Measurements from ENCODE around the gene RGS11. TPM values are rescaled to one million over a fixed set of nuclear protein-coding genes. Genes with fewer than 3 reads are reported as not detected.

RGS11 gene
- total RNA-seq, 1 experiment from 2014 or later, result 0.74 TPM

DNA sequence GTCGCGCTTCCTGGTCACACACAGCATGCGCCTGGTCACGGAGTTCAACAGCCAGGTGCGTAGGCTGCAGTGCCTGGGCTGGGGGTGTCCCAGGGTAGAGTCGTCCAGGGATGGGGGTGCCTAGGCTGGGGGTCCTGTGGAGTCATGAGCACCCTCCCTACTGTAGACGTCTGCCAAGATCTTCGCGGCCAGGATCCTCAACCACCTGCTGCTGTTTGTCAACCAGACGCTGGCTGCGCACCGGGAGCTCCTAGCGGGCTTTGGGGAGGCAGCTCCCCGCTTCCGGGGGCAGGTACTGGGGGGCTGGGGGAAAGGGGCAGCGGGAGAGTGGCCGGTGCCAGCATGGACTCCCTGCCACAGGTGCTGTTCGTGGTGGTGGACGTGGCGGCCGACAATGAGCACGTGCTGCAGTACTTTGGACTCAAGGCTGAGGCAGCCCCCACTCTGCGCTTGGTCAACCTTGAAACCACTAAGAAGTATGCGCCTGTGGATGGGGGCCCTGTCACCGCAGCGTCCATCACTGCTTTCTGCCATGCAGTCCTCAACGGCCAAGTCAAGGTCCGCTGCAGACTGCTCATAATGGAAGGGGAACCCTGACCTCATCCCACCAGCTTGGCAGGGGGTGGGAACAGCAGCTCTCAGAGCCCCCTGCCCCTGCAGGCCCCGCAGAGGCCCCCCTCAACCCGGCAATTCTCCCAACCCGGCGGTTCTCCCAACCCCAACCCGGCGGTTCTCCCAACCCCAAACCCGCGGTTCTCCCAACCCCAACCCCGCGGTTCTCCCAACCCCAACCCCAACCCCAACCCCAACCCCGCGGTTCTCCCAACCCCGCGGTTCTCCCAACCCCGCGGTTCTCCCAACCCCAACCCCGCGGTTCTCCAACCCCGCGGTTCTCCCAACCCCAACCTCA is 9.7 kb upstream of the RGS11 start:
- in situ Hi-C loops (cut with HindIII; ENCODE audit: low pct_unique_long_range_greater_than_20kb, low sequenced_read_pairs), result no loop called here
- no peak for DNase-seq (ENCODE audit: low read depth, low spot score)

DNA sequence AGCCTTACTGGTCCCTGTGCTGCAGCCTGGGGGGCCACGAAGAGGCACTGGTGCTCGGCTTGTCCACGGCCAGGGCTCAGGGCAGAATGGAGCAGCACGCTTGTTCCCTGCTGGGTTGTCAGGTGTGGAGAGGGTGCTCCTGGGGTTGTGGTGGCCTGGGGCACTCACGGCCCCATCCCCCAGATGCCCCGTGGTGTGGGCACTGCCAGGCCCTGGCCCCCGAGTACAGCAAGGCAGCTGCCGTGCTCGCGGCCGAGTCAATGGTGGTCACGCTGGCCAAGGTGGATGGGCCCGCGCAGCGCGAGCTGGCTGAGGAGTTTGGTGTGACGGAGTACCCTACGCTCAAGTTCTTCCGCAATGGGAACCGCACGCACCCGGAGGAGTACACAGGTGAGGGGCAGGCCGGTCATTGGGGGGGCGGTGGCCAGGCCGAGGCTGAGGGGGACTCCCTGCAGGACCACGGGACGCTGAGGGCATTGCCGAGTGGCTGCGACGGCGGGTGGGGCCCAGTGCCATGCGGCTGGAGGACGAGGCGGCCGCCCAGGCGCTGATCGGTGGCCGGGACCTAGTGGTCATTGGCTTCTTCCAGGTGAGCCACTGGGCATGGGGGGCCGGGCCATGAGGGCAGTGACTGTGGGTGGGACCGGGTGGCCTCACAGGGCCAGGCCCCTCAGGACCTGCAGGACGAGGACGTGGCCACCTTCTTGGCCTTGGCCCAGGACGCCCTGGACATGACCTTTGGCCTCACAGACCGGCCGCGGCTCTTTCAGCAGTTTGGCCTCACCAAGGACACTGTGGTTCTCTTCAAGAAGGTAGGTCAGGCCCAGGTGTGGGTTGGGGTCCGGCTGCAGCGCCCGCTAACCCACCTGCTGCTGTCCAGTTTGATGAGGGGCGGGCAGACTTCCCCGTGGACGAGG is 8.7 kb upstream of the RGS11 start:
- in situ Hi-C loops (cut with HindIII; ENCODE audit: low pct_unique_long_range_greater_than_20kb, low sequenced_read_pairs), result no loop called here
- DNase-seq (ENCODE audit: low read depth, low spot score), result no peak

DNA sequence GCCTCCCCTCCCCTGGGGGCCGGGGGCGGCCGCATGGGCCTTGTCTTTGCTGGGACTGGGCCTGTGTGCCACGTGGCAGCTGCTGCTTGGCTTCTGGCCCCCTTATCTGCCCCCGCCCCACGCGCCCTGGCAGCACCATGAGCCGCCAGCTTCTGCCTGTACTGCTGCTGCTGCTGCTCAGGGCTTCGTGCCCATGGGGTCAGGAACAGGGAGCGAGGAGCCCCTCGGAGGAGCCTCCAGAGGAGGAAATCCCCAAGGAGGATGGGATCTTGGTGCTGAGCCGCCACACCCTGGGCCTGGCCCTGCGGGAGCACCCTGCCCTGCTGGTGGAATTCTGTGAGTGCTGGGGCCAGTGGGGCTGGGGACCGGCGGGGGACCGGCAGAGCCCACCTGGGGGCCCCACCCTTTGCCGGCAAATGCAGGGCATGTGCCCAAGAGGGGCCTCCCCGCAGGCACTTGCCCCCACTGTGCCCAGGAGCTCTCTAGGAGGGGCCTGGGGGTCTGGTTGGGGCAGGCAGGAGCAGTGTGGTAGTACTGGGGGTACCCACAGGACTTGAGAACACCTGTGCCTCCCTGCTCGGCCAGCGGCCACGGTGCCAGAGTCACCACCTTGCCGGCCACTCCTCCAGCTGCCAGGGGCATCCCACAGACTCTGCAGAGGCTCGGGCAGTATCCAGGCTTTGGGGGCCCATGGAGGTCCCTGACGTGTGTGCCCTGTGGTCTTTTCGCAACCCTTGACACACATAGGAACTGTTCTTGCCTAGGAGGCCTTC is 7.5 kb upstream of the RGS11 start, which contains the start of gene PDIA2:
Gene PDIA2 (plus strand): TSS at position 132 of the 773 bp plus-strand sequence. CDS start 6 bp downstream, at position 138.
- DNase-seq (ENCODE audit: low read depth, low spot score), result no peak
- in situ Hi-C loops (cut with HindIII; ENCODE audit: low pct_unique_long_range_greater_than_20kb, low sequenced_read_pairs), result no loop called here

DNA sequence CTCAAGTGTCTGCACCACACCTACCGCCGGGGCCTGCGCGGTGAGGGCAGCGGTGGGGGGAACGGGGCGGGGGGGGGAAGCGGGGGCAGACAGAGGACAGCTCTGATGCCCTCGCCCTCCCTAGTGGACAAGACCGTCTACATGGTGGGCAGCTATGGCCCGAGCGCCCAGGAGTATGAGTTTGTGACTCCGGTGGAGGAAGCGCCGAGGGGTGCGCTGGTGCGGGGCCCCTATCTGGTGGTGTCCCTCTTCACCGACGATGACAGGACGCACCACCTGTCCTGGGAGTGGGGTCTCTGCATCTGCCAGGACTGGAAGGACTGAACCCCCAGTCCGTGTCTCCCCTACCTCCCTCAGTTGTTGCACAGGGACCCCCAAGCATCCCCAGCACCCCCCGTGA is 6.7 kb upstream of the RGS11 start:
- DNase-seq (ENCODE audit: low read depth, low spot score), result no peak
- in situ Hi-C loops (cut with HindIII; ENCODE audit: low pct_unique_long_range_greater_than_20kb, low sequenced_read_pairs), result no loop called here

DNA sequence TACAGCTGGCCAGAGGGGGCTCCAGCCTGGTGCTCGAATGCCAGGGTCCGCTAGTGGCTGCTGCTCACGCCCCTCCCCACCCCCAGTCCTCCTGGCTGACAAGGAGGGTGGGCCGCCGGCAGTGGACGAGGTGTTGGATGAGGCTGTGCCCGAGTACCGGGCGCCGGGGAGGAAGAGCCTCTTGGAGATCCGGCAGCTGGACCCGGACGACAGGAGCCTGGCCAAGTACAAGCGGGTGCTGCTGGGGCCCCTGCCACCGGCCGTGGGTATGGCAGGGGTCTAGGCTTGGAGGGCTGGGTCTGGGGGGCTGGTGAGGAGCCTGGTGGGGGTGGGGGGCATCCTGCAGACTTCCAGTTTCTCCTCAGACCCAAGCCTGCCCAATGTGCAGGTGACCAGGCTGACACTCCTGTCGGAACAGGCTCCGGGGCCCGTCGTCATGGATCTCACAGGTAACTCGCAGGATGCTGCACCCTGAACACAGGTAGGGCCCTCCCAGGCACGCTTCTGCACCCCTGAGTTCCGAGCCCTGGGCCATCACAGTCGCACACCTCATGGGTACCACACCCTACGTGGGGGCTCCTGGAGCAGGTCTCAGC is 6.0 kb upstream of the RGS11 start:
- DNase-seq (ENCODE audit: low read depth, low spot score), result no peak
- in situ Hi-C loops (cut with HindIII; ENCODE audit: low pct_unique_long_range_greater_than_20kb, low sequenced_read_pairs), result no loop called here

DNA sequence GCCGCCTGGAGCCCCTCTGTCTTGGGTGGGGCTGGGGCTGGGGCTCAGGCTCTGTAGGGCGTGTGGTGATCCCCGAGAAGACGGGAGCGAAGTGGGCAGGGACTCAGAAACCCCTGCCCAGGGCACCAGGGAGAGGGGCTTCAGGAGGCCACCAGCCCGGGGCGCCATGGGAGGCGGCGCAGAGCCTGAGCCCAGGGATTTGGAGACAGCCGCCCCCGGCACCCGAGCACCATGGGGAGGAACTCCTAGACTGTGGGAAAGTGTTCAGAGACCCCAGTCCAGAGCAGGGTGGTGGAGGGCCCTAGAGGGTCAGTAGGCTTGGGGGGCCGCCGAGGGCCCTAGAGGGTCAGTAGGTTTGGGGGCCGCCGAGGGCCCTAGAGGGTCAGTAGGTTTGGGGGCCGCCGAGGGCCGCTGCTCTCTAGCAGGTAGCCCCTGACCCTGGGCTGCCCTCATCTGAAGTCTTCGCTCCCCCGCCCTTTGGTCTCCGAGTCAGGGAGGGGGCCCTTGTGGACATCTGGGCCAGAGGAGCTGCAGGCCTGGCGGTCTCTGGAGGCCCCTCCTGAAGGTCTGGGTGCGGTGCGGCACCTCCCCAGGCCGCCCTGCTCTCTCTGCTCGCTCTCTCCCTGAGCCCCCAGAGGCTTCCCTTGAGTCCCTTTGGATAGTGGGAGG is 5.4 kb upstream of the RGS11 start:
- in situ Hi-C loops (cut with HindIII; ENCODE audit: low pct_unique_long_range_greater_than_20kb, low sequenced_read_pairs), result no loop called here
- DNase-seq (ENCODE audit: low read depth, low spot score), result no peak

DNA sequence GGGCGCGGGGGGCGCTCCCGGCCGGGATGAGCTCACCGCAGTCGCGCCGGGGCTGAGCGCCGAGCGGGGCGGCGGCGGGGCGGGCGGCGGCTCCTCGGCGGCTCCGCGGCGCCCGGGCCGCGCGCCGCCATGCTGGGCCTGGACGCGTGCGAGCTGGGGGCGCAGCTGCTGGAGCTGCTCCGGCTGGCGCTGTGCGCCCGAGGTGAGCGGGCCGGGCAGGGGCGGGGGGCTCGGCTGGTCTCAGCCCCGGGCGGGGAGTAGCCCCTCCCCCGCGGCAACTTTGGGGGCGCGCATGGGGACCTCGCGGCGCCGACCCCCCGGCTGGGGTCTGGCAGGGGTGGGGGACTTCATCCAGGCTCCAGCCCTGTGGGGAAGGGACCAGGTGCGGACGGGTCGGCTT is 4.8 kb upstream of the RGS11 start, which contains the start of gene ARHGDIG:
Gene ARHGDIG (plus strand): TSS at position 40 of the 400 bp plus-strand sequence. CDS start 90 bp downstream, at position 130.
- in situ Hi-C loops (cut with HindIII; ENCODE audit: low pct_unique_long_range_greater_than_20kb, low sequenced_read_pairs), result no loop called here

DNA sequence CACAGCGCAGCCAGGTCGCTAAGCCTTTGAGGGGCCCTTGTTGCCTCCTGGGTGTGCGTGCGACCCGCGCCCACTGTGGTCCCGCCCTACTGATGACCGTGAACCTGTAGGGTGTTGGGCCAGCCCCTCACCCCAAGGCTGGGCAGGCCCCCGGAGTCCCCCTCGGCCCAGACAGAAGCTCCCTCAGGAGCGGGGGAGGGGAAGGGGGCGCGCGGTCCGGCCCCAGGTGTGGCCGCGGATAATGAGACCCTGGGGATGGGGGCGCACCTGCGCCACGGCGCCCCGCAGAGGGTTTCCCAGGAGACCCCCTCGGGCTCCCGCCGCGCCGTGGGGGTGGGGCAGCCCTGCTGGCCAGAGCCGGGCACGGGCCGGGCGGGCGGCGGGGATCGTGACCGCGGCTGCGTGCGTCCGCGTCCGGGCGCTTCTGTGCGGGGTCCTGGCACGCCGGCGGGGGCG is 4.3 kb upstream of the RGS11 start:
- in situ Hi-C loops (cut with HindIII; ENCODE audit: low pct_unique_long_range_greater_than_20kb, low sequenced_read_pairs), result no loop called here
- no peak for DNase-seq (ENCODE audit: low read depth, low spot score)

More for the DNA sequence above, 4.8 kb upstream of the RGS11 start, which contains the start of gene ARHGDIG:
- no peak for DNase-seq (ENCODE audit: low read depth, low spot score)

DNA sequence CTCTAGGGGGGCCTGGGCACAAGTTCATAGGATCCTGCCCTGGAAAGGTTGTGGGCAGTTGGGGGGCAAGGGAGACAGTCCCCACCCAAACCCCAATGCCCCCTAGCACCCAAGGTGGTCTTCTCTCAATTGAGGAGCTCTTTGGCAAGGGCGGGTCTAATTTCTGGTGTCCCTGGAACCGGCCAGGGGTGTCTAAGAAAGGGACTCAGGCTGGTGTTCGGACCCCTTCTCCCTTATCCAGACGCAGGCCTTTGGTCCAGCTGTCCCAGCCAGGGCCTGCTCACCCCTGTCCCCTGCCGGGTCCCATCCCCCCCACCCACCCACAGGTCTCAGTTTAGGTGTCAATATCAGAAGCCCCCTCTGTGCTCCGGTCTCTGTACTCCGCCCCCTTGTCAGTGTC is 3.8 kb upstream of the RGS11 start:
- in situ Hi-C loops (cut with HindIII; ENCODE audit: low pct_unique_long_range_greater_than_20kb, low sequenced_read_pairs), result no loop called here
- no peak for DNase-seq (ENCODE audit: low read depth, low spot score)

DNA sequence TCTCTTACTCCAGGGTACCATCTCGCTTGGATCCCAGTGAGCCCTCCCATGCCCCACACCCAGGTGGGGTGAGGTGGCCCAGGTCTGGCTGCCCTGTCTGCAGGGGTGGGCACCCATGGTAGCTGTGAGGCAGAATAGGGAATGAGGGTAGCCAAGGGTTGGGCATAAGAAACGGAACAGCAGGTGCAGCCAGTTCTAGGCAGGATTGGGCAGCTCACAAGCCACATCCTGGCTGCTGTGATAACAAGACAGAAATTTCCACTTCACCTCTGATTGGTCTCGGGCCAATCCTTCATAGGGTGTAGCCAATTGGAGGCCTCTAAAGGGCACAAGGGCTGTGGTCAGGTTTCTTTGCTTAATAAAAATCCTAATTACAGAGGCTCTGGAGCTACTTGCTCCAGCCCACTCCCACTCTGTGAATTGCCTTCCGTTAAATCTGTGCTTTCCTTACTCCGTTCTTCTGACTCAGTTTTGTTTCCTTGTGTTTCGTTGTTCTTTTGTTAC is 3.2 kb upstream of the RGS11 start:
- peak; percentile 43 for DNase-seq (ENCODE audit: low read depth, low spot score)
- in situ Hi-C loops (cut with HindIII; ENCODE audit: low pct_unique_long_range_greater_than_20kb, low sequenced_read_pairs), result no loop called here

DNA sequence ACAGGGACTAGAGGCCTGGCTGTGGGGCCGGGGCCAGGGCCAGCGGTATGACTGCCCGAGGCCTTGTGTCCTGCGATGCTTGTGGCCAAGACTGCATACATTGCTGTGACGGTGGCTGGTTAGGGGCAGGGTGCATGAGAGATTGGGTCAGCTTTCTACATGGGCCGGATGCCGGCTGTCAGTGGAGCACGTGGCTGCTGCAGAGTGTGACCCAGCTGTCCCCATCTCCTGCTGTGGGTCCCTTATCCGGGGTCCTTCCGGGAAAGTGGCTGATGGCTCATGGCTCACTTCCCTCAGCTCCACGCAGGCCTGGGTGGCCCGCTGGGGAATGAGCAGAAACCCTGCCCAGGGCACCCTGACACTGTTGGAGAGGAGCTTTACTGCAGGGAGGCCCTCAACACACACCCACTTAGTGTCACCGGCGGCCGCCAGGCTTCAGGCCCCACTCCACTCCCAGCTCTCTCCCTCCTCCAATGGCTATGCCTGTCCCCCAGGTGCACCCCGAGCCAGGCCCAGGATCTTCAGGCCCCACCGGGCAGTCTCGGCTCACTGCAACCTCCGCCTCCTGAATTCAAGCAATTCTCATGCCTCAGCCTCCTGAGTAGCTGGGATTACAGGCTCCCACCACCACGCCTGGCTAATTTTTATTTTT is 808 bp upstream of the RGS11 start:
- no peak for DNase-seq (ENCODE audit: low read depth, low spot score)
- in situ Hi-C loops (cut with HindIII; ENCODE audit: low pct_unique_long_range_greater_than_20kb, low sequenced_read_pairs), result no loop called here

DNA sequence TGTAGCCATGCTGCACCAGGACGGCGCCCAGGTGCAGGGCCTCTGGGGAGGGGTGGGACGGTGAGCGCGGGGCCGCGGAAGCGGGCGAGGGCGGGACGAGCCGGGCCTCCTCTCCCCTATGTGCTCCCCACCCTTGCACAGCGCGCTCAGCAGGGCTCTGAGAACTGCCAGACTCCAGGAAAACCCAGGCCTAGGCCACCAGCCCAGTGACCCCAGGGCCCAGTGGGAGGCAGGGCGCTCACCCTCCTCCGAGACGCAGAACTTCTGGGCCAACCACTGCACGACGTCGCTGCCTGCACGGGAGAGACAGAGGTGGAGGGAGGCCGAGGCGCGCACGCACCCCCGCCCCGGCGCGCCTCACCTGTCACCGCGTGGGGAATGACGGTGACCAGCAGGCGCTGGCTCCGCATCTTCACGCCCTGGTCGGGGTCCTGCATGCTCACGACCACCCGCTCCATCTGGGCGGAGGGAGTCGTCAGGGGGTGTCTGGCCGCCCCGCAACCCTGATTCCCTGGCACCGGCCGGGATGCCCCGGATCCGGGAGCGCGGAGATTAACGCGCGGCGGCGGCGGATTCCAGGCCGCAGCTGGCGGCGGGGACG is 603 bp downstream of the RGS11 start:
- DNase-seq (ENCODE audit: low read depth, low spot score), result no peak
- in situ Hi-C loops (cut with HindIII; ENCODE audit: low pct_unique_long_range_greater_than_20kb, low sequenced_read_pairs), result no loop called here

DNA sequence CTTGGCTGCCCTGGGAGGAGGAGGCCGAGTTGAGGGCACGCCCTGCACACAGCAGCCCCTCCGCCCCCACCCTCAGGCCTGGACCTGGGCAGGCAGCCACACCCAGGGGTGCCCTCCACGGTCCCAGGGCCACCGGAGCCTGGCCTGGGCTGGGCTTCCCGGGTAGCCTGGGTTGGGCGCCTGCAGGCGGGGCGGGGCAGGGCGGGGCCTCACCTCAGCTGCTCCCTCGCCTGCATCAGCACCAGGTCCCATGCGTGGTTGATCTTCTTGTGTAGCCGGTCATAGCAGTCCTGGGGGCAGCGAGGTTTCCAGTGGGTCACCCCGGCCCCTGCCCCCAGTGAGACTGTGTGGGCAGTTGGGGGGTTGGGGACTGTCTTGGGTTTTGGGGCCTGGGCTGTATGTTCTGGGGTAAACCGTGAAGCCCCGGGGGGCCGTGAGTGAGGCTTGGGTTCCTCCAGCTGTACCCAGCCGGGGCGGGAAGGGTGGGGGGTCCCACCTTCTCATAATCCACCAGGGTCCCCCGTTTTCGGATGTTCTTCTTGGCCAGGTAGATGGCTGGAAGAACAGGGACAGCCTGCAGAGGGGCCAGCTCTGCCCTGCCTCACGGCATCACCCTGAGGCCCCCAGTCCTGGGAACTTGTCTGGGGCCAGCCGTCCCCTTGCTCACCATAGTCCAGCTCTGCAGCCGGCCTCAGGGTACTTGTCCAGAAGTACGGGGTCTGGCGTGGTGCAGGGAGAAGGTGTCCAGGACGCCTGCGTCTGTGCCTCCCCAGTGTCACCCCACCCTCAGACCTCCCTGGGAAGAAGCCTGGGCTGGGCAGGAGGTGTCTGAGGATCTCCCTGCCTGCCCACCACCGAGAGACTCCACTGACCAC is 2.0 kb downstream of the RGS11 start:
- in situ Hi-C loops (cut with HindIII; ENCODE audit: low pct_unique_long_range_greater_than_20kb, low sequenced_read_pairs), result no loop called here
- no peak for DNase-seq (ENCODE audit: low read depth, low spot score)

DNA sequence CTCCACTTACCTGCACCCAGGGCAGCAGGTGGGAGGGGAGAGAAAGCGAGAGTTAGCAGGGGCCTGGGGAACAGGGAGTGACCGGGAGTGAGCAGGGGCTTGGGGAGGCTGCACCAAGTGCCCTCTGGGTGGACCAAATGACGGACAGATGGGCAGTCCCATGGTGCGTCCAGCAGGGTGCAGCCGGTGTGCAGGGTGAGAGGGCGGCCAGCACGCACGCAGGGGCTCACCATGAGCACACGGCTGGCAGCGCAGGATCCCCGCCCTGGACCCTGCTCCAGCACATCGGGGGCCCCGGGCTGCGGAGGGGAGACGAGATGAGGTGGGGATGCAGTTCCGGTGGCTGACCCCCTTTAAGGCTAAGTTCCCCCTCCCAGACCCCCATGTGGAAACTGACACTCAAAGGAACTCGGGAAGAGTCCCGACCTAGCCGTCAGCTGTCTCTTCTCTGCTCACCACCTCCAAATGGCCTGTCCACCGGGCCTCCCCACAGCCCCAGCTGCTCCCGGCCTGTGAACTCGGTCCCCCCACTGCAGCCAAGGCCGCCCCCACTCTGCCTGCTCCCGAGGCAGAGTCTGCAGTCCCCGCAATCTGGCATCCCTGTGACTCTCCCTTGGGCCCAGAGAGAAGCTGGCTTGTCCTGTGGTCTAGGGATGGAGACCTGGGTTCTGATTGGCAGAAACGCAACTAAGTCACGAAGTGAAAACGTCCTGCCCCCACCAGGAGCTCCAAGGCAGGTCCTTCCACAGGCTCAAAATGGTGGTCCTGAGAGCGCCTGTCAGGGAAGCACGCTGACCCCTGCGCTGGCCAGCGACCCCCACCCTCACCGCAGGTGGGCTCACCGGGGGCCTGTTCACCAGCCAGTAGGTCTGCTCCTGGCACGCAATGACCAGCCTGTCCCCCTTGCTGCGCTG is 2.9 kb downstream of the RGS11 start:
- in situ Hi-C loops (cut with HindIII; ENCODE audit: low pct_unique_long_range_greater_than_20kb, low sequenced_read_pairs), result no loop called here
- DNase-seq (ENCODE audit: low read depth, low spot score), result peak; percentile 8
